ENCODE measurements around the gene FAM234B. TPM values are rescaled to one million over a fixed set of nuclear protein-coding genes. Genes with fewer than 3 reads are reported as not detected.

FAM234B gene
- total and polyA plus RNA-seq, 2 experiments from 2014 or later = 0.66 to 4.1 TPM

- Histone ChIP-seq H3K9me2 (replicated peaks; ENCODE audit: insufficient read depth) (no peaks in the 10 kb centered on the region), H4K20me1 (ENCODE audit: insufficient read depth, poor library complexity, severe bottlenecking) (peaks cover 15% of the 10 kb centered on the region), H3K27ac (peak overlapping the region; percentile 91), H3K36me3 (replicated peaks; ENCODE audit: insufficient read depth, low read depth) (no peaks in the 10 kb centered on the region), H3K9me3 (ENCODE audit: low read depth) (no peaks in the 10 kb centered on the region), H3K4me2 (peak overlapping the region; percentile 94), H3K4me1 (ENCODE audit: insufficient read depth) (peaks cover 14% of the 10 kb centered on the region), H3K27me3 (no peaks in the 10 kb centered on the region), H3K79me2 (peaks cover 61% of the 10 kb centered on the region), H3K4me3 (peak overlapping the region; percentile 95), H2AFZ (peak overlapping the region; percentile 77)
- TF ChIP-seq EZH2 (IDR thresholded peaks at IDR 0.05; ENCODE audit: borderline replicate concordance) (no peak), CTCF (IDR thresholded peaks at IDR 0.05; ENCODE audit: poor library complexity) (no peak), EZH2phosphoT487 (IDR thresholded peaks at IDR 0.05; ENCODE audit: low read depth, severe bottlenecking, unreplicated experiment) (no peak)
- DNase-seq (ENCODE audit: low spot score) = peak; percentile 55
- WGBS (ENCODE audit: low lambda C conversion rate, missing lambda C conversion rate) = 29% methylated on average over 22 of the region's 22 CpGs
Observed at GRCh38 chr12:12999271-12999958, 44.8 kb upstream of the FAM234B start.

GRCh38 chr12:12999959-13000615 lies 44.1 kb upstream of the FAM234B start, which contains the start of gene HEBP1:
Gene HEBP1 (minus strand): TSS chr12:13000265. CDS start chr12:13000114, 151 bp downstream.
- H3K4me3 ChIP-seq = peak within 1 kb of the TSS; percentile 95
- H3K4me1 ChIP-seq (ENCODE audit: insufficient read depth) = peaks cover 14% of the 10 kb centered on the region
- H3K27me3 ChIP-seq = no peaks in the 10 kb centered on the region
- peaks cover 15% of the 10 kb centered on the region for H4K20me1 ChIP-seq (ENCODE audit: insufficient read depth, poor library complexity, severe bottlenecking)
- H2AFZ ChIP-seq = peak within 1 kb of the TSS; percentile 98
- peak within 1 kb of the TSS; percentile 94 for H3K4me2 ChIP-seq
- peak within 1 kb of the TSS; percentile 95 for H3K27ac ChIP-seq
- H3K9me3 ChIP-seq (ENCODE audit: low read depth) = no peaks in the 10 kb centered on the region
- under 1% methylated on average over 27 of the region's 69 CpGs for WGBS (ENCODE audit: low lambda C conversion rate, missing lambda C conversion rate)
- no peak for TF ChIP-seq EZH2phosphoT487 (IDR thresholded peaks at IDR 0.05; ENCODE audit: low read depth, severe bottlenecking, unreplicated experiment)
- no peak for TF ChIP-seq CTCF (IDR thresholded peaks at IDR 0.05; ENCODE audit: poor library complexity)
- TF ChIP-seq EZH2 (IDR thresholded peaks at IDR 0.05; ENCODE audit: borderline replicate concordance) = no peak
- DNase-seq (ENCODE audit: low spot score) = peak; percentile 97
- H3K9me2 ChIP-seq (replicated peaks; ENCODE audit: insufficient read depth) = no peaks in the 10 kb centered on the region
- H3K36me3 ChIP-seq (replicated peaks; ENCODE audit: insufficient read depth, low read depth) = no peaks in the 10 kb centered on the region
- peaks cover 54% of the 10 kb centered on the region for H3K79me2 ChIP-seq

GRCh38 chr12:13000616-13000924 lies 43.6 kb upstream of the FAM234B start:
- DNase-seq (ENCODE audit: low spot score) = no peak
- peak overlapping the region; percentile 98 for H2AFZ ChIP-seq
- H3K4me1 ChIP-seq (ENCODE audit: insufficient read depth) = peaks cover 14% of the 10 kb centered on the region
- TF ChIP-seq EZH2phosphoT487 (IDR thresholded peaks at IDR 0.05; ENCODE audit: low read depth, severe bottlenecking, unreplicated experiment) (no peak), EZH2 (IDR thresholded peaks at IDR 0.05; ENCODE audit: borderline replicate concordance) (no peak), CTCF (IDR thresholded peaks at IDR 0.05; ENCODE audit: poor library complexity) (no peak)
- H3K27ac ChIP-seq = peak overlapping the region; percentile 95
- peaks cover 49% of the 10 kb centered on the region for H3K79me2 ChIP-seq
- H3K9me3 ChIP-seq (ENCODE audit: low read depth) = no peaks in the 10 kb centered on the region
- no peaks in the 10 kb centered on the region for H3K9me2 ChIP-seq (replicated peaks; ENCODE audit: insufficient read depth)
- H4K20me1 ChIP-seq (ENCODE audit: insufficient read depth, poor library complexity, severe bottlenecking) = peaks cover 10% of the 10 kb centered on the region
- WGBS (ENCODE audit: low lambda C conversion rate, missing lambda C conversion rate) = under 1% methylated on average over 16 of the region's 16 CpGs
- H3K27me3 ChIP-seq = no peaks in the 10 kb centered on the region
- peak overlapping the region; percentile 82 for H3K4me2 ChIP-seq
- H3K36me3 ChIP-seq (replicated peaks; ENCODE audit: insufficient read depth, low read depth) = no peaks in the 10 kb centered on the region
- peak overlapping the region; percentile 72 for H3K4me3 ChIP-seq
